Fibroblast of the aortic adventitia (primary cell): ENCODE data around the gene GRID2IP. TPM values are rescaled to one million over a fixed set of nuclear protein-coding genes. Genes with fewer than 3 reads are reported as not detected.
A peak's percentile ranks its signal among the peaks of the same experiment; 100 is the strongest.

Experiments used
- DNase-seq: peaks from one replicate; pipeline ENCODE4 v3.0.0-alpha.2; 2010; ENCODE audit warnings: low read depth
- H3K4me3 ChIP-seq: 2 replicates; pipeline ENCODE4 v1.5.1; 2011; ENCODE audit warnings: low read depth, mild to moderate bottlenecking, control low read depth, low read length, moderate library complexity
- total RNA-seq: library from RNA; depleted of rRNA; stranded (reverse); fragments of >200 nt; gene quantifications from 2 replicates; pipeline ENCODE4 v1.2.3, GENCODE V29; 2012; ENCODE audit warnings: low replicate concordance
- TF ChIP-seq, protein P1 (sequence below): IDR thresholded peaks from 2 replicates; pipeline ENCODE4 v1.5.1; 2011; ENCODE audit warnings: mild to moderate bottlenecking, low read length, control low read depth, inconsistent platforms; ENCODE audit not compliant: insufficient read depth

The GRID2IP gene
- total RNA-seq, 1 donor: not detected

DNA sequence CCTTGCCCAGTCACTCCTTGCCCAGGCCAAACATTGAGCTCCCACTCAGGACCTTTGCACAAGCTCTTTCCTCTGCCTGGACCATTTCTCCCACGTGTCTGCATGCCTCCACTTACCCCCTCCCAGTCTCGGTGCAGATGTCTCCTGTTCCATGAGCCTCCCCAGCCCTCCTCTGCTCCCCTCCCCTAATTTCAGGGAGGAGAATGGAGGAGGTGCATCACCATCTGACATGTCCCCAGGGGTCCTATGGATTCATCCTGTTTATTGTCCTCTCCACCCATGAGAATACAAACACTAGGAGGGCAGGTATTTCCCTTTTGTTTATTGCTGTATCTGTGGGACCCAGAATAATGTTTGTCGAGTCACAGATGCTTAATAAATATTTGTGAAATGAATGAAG, 8.6 kb upstream of the GRID2IP start:
- TF ChIP-seq, protein P1, sequence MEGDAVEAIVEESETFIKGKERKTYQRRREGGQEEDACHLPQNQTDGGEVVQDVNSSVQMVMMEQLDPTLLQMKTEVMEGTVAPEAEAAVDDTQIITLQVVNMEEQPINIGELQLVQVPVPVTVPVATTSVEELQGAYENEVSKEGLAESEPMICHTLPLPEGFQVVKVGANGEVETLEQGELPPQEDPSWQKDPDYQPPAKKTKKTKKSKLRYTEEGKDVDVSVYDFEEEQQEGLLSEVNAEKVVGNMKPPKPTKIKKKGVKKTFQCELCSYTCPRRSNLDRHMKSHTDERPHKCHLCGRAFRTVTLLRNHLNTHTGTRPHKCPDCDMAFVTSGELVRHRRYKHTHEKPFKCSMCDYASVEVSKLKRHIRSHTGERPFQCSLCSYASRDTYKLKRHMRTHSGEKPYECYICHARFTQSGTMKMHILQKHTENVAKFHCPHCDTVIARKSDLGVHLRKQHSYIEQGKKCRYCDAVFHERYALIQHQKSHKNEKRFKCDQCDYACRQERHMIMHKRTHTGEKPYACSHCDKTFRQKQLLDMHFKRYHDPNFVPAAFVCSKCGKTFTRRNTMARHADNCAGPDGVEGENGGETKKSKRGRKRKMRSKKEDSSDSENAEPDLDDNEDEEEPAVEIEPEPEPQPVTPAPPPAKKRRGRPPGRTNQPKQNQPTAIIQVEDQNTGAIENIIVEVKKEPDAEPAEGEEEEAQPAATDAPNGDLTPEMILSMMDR: no peak
- no peak for DNase-seq
- no peak overlapping the region for H3K4me3 ChIP-seq

DNA sequence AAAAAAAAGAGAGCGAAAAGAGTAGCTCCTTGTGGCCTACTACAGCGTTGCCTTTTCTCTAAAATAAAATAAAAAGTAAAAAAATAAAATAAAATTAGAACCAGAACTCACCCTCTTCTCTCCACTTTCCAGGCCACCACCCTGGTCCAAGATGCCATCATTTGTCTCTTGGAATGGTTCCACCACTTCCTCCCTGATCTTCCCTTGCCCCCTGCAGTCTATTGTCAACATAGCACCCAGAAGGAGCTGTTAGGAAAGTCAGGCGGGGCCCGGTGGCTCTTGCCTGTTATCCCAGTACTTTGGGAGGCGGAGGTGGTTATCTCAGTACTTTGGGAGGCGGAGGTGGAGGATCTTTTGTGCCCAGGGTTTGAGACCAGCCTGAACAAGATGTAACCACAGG, 7.6 kb upstream of the GRID2IP start:
- TF ChIP-seq, protein P1: peak; percentile 41
- peak; percentile 32 for DNase-seq

DNA sequence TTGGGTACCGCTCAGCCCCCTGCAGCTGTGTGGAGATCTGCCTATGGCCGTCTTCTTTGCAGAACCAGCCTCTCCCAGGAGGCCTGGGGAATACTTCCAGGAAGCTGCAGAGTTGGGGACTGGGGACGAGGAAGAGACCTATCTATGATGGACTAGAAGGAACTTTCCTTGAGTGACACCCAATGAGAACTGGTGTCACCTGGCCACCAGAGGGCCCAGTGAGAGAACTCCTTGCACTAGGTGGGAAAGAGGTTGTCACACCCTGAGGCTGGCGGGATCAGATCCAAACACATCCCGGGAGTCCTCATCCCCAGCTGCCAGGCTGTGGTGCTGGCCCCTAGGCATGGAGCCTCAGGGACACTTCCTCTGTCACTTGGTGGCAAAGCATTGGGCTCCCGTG, 4.9 kb upstream of the GRID2IP start:
- H3K4me3 ChIP-seq: no peak overlapping the region
- TF ChIP-seq, protein P1: no peak
- DNase-seq: no peak

More for the DNA sequence above, 7.6 kb upstream of the GRID2IP start:
- no peak overlapping the region for H3K4me3 ChIP-seq

DNA sequence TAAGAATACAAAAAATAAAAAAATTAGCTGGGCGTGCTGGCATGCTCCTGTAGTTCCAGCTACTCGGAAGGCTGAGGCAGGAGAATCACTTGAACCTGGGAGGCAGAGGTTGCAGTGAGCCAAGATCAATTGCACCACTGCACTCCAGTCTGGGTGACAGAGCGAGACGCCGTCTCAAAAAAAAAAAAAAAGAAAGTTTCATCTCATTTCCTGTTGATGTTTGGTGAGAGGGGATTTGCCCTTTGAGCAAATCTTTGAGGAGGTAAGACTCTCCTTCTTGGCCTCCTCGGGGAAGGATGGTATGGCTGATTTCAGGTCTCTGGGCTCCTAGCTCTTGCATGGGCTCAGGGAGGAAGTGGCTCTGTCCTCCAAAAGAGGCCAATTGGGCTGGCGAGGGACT, 3.6 kb upstream of the GRID2IP start:
- TF ChIP-seq, protein P1: no peak
- DNase-seq: no peak
- H3K4me3 ChIP-seq: no peak overlapping the region

DNA sequence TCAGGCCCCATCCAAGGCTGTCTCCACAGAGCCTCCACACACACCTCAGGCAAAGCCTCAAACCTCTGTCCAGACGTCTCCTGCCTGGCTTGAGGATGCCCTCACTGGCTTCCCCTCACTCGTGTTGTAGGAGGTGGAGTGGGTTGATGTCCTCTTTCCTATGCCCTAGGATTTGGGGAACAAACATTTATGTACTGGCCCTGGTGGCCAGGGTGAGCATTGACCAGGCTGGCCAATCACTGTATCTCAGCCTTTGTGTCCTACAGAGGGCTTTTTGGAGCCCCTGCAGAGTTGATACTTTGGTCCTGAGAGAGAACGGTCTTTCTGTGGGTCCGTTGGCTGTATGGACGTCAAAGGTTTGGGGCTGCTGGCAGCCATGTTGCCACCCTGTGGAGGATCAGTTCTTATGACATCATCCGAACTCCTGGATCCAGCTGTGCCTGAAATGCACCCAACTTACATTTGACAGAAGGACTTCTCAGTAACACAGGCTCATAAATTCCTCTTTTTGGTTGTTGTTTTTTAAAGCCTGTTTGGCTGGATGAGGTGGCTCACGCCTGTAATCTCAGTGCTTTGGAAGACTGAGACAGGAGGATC, 2.3 kb upstream of the GRID2IP start:
- no peak overlapping the region for H3K4me3 ChIP-seq
- DNase-seq: no peak
- TF ChIP-seq, protein P1: peak; percentile 17

DNA sequence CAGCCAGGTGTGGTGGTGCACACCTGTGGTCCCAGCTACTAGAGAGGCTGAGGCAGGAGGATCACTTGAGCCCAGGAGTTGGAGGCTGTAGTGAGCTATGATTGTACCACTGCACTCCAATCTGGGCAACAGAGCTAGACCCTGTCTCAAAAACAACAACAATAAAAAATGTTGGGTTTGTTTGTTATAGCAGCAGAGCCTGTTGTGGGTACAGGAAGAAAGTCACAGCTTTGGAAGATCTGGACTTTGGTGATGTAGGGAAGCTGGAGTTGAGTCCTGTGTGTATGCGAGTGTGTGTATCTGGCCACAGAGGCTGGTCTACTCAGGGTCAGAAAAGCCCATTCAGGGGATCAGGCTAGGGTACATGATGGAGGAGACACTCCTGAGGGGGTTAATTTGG, 3.9 kb downstream of the GRID2IP start:
- DNase-seq: no peak
- no peak overlapping the region for H3K4me3 ChIP-seq
- TF ChIP-seq, protein P1: no peak
